HCT116 (cell line): Measurements from ENCODE around the gene CACNB3. TPM values are rescaled to one million over a fixed set of nuclear protein-coding genes. Genes with fewer than 3 reads are reported as not detected.

Experiments used
- ATAC-seq: fragments of 200-7000 bp; cut with Tn5 transposase; 2 replicates; pipeline ENCODE4 v1.9.1; 2020; ENCODE audit warnings: mild to moderate bottlenecking, moderate library complexity
- BruUV-seq: library from RNA; stranded (reverse); fragments of 400-500 nt; replicated peaks from 2 replicates; lab custom pipeline; 2021; lab: Mats Ljungman, UMichigan
- CTCF ChIA-PET: fragments of 300-600 bp; sonication (Branson Sonifier 250); formaldehyde crosslinking; loops from one replicate; lab custom pipeline; 2021; ENCODE audit warnings: antibody characterized with exemption; lab: Charles Lee
- POLR2A ChIA-PET: fragments of 300-600, 350-600 bp; sonication (Branson Sonifier 250); formaldehyde crosslinking; loops from one replicate; lab custom pipeline; 2021; ENCODE audit warnings: antibody characterized with exemption; lab: Charles Lee
- RAD21 ChIA-PET, 2 experiments: fragments of 300-600 bp; sonication (Branson Sonifier 250); formaldehyde crosslinking; loops; one replicate each; lab custom pipeline; 2023; ENCODE audit warnings: low total read pairs in 2 of 2; ENCODE audit not compliant: uncharacterized antibody in 2 of 2, unreplicated experiment in 2 of 2, low non-redundant PET in 1 of 2; lab: Charles Lee
- DNase-seq: peaks from one replicate; pipeline ENCODE4 v3.0.0-alpha.2; 2010; ENCODE audit warnings: low read depth, low spot score
- H2AFZ ChIP-seq: fragments of 200-600 bp; shearing (Covaris generic), sonication (generic); 2 replicates; pipeline ENCODE4 v1.6.1; 2017; ENCODE audit warnings: low read depth, mixed run types, mixed read lengths, antibody characterized with exemption, low read length; ENCODE audit not compliant: poor library complexity, severe bottlenecking
- H3K27ac ChIP-seq: 2 replicates; pipeline ENCODE4 v1.5.1; 2012; ENCODE audit warnings: low read depth, low read length
- H3K27me3 ChIP-seq: fragments of 200-600 bp; sonication (generic); 2 replicates; pipeline ENCODE4 v1.6.1; 2016; ENCODE audit warnings: mixed run types, low read length, mixed read lengths; ENCODE audit not compliant: insufficient read depth
- H3K36me3 ChIP-seq, 2 experiments: fragments of 200-500 bp in 1 of 2; fragments of 200-600 bp in 1 of 2; sonication (Bioruptor generic) in 1 of 2; sonication (generic) in 1 of 2; 2 replicates each; pipeline versions ENCODE4 v1.5.1 to v1.6.1; 2014 to 2016; ENCODE audit warnings: low read length in 2 of 2, inconsistent platforms in 1 of 2, mixed read lengths in 1 of 2, mixed run types in 1 of 2; ENCODE audit not compliant: insufficient read depth in 2 of 2, control insufficient read depth in 1 of 2
- H3K4me1 ChIP-seq, 2 experiments: fragments of 200-600 bp in 1 of 2; sonication (generic) in 1 of 2; 2 replicates each; pipeline versions ENCODE4 v1.5.1 to v1.6.1; 2012 to 2017; ENCODE audit warnings: low read length in 2 of 2, inconsistent platforms in 1 of 2, mild to moderate bottlenecking in 1 of 2, mixed read lengths in 1 of 2, mixed run types in 1 of 2, moderate library complexity in 1 of 2; ENCODE audit not compliant: insufficient read depth in 2 of 2, control insufficient read depth in 1 of 2
- H3K4me2 ChIP-seq: fragments of 200-600 bp; sonication (generic); 2 replicates; pipeline ENCODE4 v1.6.1; 2017; ENCODE audit warnings: mixed run types, low read length, mixed read lengths
- H3K4me3 ChIP-seq, 2 experiments: fragments of 200-600 bp in 1 of 2; sonication (generic) in 1 of 2; replicated peaks in 1 of 2; 2 replicates each; pipeline ENCODE4 v1.5.1; 2011 to 2016; ENCODE audit warnings: low read length in 2 of 2, control low read depth in 1 of 2, low read depth in 1 of 2, mild to moderate bottlenecking in 1 of 2, mixed read lengths in 1 of 2, mixed run types in 1 of 2
- H3K79me2 ChIP-seq: fragments of 200-600 bp; sonication (generic); 2 replicates; pipeline ENCODE4 v1.6.1; 2017; ENCODE audit warnings: mild to moderate bottlenecking, mixed run types, low read length, moderate library complexity, mixed read lengths; ENCODE audit not compliant: insufficient read depth
- H3K9ac ChIP-seq: fragments of 200-600 bp; sonication (generic); 2 replicates; pipeline ENCODE4 v1.6.1; 2016; ENCODE audit warnings: low read length, mixed read lengths
- H3K9me2 ChIP-seq: fragments of 200-600 bp; sonication (generic), shearing (Covaris generic); 2 replicates; pipeline ENCODE4 v1.6.1; 2017; ENCODE audit warnings: mixed run types, mild to moderate bottlenecking, moderate library complexity; ENCODE audit not compliant: insufficient read depth
- H3K9me3 ChIP-seq, 2 experiments: fragments of 200-500 bp in 1 of 2; fragments of 200-600 bp in 1 of 2; sonication (Bioruptor generic) in 1 of 2; sonication (generic) in 1 of 2; 2 replicates each; pipeline ENCODE4 v1.6.1; 2014 to 2017; ENCODE audit warnings: low read length in 2 of 2, mixed read lengths in 2 of 2, inconsistent platforms in 1 of 2, low read depth in 1 of 2, mild to moderate bottlenecking in 1 of 2, mixed run types in 1 of 2, moderate library complexity in 1 of 2; ENCODE audit not compliant: control insufficient read depth in 1 of 2, insufficient read depth in 1 of 2
- H4K20me1 ChIP-seq: fragments of 200-600 bp; sonication (generic), shearing (Covaris generic); 2 replicates; pipeline ENCODE4 v1.6.1; 2017; ENCODE audit warnings: mixed run types, mild to moderate bottlenecking, moderate library complexity; ENCODE audit not compliant: insufficient read depth
- CEBPB ChIP-seq: IDR thresholded peaks from 2 replicates; pipeline ENCODE4 v1.6.1; 2012; ENCODE audit warnings: low read depth
- CTCF ChIP-seq, 3 experiments: fragments of 200-600 bp in 1 of 3; sonication (generic) in 1 of 3; IDR thresholded peaks in 2 of 3; conservative IDR thresholded peaks in 1 of 3; 2 replicates each; pipeline ENCODE4 v1.5.1; 2012 to 2017; ENCODE audit warnings: low read depth in 2 of 3, low read length in 2 of 3, antibody characterized with exemption in 1 of 3, borderline replicate concordance in 1 of 3, control low read depth in 1 of 3, mild to moderate bottlenecking in 1 of 3, mixed read lengths in 1 of 3, mixed run types in 1 of 3, moderate library complexity in 1 of 3; ENCODE audit not compliant: insufficient read depth in 1 of 3
- EZH2 ChIP-seq: fragments of 200-600 bp; sonication (generic); IDR thresholded peaks from 2 replicates; pipeline ENCODE4 v1.6.1; 2017; ENCODE audit warnings: antibody characterized with exemption, mixed run types
- FOSL1 ChIP-seq: IDR thresholded peaks from 2 replicates; pipeline ENCODE4 v1.6.1; 2012; ENCODE audit warnings: low read depth
- POLR2A ChIP-seq: IDR thresholded peaks from 2 replicates; pipeline ENCODE4 v1.7.0; 2011; ENCODE audit warnings: borderline replicate concordance; ENCODE audit not compliant: insufficient read depth, insufficient read length; ENCODE audit errors: extremely low read depth
- POLR2AphosphoS5 ChIP-seq: IDR thresholded peaks from 2 replicates; pipeline ENCODE4 v1.6.1; 2011; ENCODE audit warnings: mild to moderate bottlenecking, low read depth, low read length, moderate library complexity
- SRF ChIP-seq: IDR thresholded peaks from 2 replicates; pipeline ENCODE4 v1.6.1; 2012; ENCODE audit warnings: low read depth
- intact Hi-C: fragments of 100-400 bp; cut with micrococcal nuclease; formaldehyde crosslinking; loops from 2 replicates; pipeline ENCODE4 v1.10.0; 2022
- total RNA-seq: library from RNA; stranded (reverse); gene quantifications from one replicate; pipeline ENCODE4 v1.2.1, GENCODE V29; 2021; ENCODE audit not compliant: unreplicated experiment

CACNB3 gene
- total RNA-seq, 1 experiment from 2014 or later, result 22.0 TPM

- no peaks in the 10 kb centered on the region for H3K9me3 ChIP-seq
- no peak for ATAC-seq
- RAD21 ChIA-PET, result no interaction called here
These were observed 38.4 kb upstream of the CACNB3 start for GRCh38 chr12:48779869-48780268.

More at GRCh38 chr12:48779869-48780268, 38.4 kb upstream of the CACNB3 start:
- ChIA-PET CTCF (interaction anchor here (0.8 to 1.4 kb wide), 2 partner anchors 26 to 35 kb away, joined by 3 read pairs; no protein-coding TSS in a partner anchor), POLR2A (no interaction called here)
- no TSS peak for BruUV-seq
- peaks cover 0 to 2% of the 10 kb centered on the region in 2 experiments; a peak in 1 of 4 replicates for H3K36me3 ChIP-seq
- H3K27ac ChIP-seq, result no peak overlapping the region
- H3K4me3 ChIP-seq, result no peak overlapping the region
- no peak for DNase-seq
- no peak for TF ChIP-seq CTCF (IDR thresholded peaks at IDR 0.05 in 2 of 3, conservative IDR thresholded peaks at IDR 0.05 in 1 of 3; ENCODE audit: borderline replicate concordance in 1 of 3, insufficient read depth in 1 of 3, low read depth in 2 of 3, low read length in 2 of 3)
- TF ChIP-seq EZH2, result no peak
- TF ChIP-seq SRF, result no peak
- no peak for TF ChIP-seq POLR2AphosphoS5
- no peak for TF ChIP-seq POLR2A
- no peak for TF ChIP-seq CEBPB
- TF ChIP-seq FOSL1, result no peak
- no peaks in the 10 kb centered on the region for H3K27me3 ChIP-seq
- H3K9ac ChIP-seq, result no peak overlapping the region
- H3K4me1 ChIP-seq, result peaks cover 4 to 20% of the 10 kb centered on the region in 2 experiments; a peak in 3 of 4 replicates
- no peaks in the 10 kb centered on the region for H3K9me2 ChIP-seq
- no peak overlapping the region for H2AFZ ChIP-seq
- H3K79me2 ChIP-seq, result no peaks in the 10 kb centered on the region
- no peak overlapping the region for H3K4me2 ChIP-seq
- intact Hi-C loops, result no loop called here
- H4K20me1 ChIP-seq, result no peaks in the 10 kb centered on the region
